ENCODE results near the gene FADD.

Gene FADD

DNA sequence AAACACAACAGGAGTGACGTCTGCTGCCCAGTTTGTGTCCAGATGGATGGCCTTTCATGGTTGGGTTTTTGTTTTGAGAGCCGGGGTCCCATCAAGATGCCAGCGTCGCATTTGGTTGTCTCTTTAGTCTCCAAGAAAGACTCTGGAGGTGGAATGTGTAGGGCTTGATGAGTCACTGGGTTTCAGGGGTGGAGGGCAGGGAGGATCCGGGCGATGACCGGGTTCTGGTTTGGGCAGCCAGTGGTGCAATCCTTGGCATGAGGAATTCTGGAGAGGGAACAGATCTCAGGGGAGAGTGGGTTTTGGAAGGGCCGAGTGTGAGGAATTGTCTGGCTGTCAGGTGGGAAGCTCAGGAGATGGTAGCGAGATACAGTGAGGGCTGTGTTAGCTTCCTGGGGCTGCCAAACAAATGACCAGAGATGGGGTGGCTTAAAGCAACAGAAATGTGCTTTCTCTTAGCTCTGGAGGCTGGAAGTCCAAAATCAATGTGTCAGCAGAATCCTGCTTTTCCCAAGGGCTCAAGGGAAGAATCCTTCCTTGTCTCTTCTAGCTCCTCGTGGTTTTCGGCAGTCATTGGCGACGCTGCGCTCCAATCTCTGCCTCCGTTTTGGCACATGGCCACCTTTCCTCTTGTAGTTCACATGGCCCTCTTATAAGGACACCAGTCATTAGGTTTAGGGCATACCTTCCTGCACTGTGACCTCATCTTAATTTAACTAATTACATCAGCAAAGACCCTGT is 41.0 kb downstream of the FADD start:
- Histone ChIP-seq H3K27me3 (replicated peaks; ENCODE audit: control insufficient read depth, insufficient read depth, low read length) (no peaks in the 10 kb centered on the region), H3K36me3 (ENCODE audit: control insufficient read depth, insufficient read depth, low read length) (no peaks in the 10 kb centered on the region), H3K4me3 (replicated peaks; ENCODE audit: low read depth, low read length) (no peak overlapping the region)
- no peak for DNase-seq (ENCODE audit: extremely low read depth, insufficient read length)
- no peak for TF ChIP-seq CTCF (IDR thresholded peaks at IDR 0.05; ENCODE audit: insufficient read depth, low read length, poor library complexity, severe bottlenecking)

GRCh38 chr11:70244698-70245097 is 41.6 kb downstream of the FADD start:
- TF ChIP-seq CTCF (IDR thresholded peaks at IDR 0.05; ENCODE audit: insufficient read depth, low read length, poor library complexity, severe bottlenecking): no peak
- DNase-seq (ENCODE audit: extremely low read depth, insufficient read length): no peak
- Histone ChIP-seq H3K36me3 (ENCODE audit: control insufficient read depth, insufficient read depth, low read length) (no peaks in the 10 kb centered on the region), H3K27me3 (replicated peaks; ENCODE audit: control insufficient read depth, insufficient read depth, low read length) (no peaks in the 10 kb centered on the region), H3K4me3 (replicated peaks; ENCODE audit: low read depth, low read length) (no peak overlapping the region)

- no peak for DNase-seq (ENCODE audit: extremely low read depth, insufficient read length)
- no peaks in the 10 kb centered on the region for H3K36me3 ChIP-seq (ENCODE audit: control insufficient read depth, insufficient read depth, low read length)
- TF ChIP-seq CTCF (IDR thresholded peaks at IDR 0.05; ENCODE audit: insufficient read depth, low read length, poor library complexity, severe bottlenecking): no peak
- H3K4me3 ChIP-seq (replicated peaks; ENCODE audit: low read depth, low read length): no peak overlapping the region
- no peaks in the 10 kb centered on the region; the same call in 1 of the 2 replicates for H3K27me3 ChIP-seq (replicated peaks; ENCODE audit: control insufficient read depth, insufficient read depth, low read length)
These were observed 43.1 kb downstream of the FADD start for GRCh38 chr11:70246196-70246595.

DNA sequence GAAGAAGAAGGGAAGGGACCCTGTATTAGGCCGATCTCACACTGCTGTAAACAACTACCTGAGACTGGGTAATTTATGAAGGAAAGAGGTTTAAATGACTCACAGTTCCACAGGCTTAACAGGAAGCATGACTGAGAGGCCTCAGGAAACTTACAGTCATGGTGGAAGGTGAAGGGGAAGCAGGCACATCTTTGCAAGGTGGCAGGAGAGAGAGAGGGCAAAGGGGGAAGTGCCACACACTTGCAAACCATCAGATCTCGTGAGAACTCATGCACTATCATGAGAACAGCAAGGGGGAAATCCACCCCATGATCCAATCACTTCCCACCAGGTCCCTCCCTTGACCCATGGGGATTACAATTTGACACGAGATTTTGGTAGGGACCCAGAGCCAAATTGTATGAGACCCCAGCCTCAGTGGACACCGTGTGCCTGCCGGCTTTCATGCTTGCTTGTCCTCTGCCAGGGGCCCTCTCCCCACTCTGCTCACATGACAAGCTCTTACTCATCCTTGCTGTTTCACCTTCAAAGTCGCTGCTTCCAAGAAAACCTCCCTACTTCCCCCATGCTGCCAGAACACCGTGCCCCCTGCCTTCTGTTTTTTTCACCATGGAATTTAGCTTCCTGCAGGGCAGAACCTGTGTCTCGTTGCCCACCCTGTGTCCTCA is 44.1 kb downstream of the FADD start:
- H3K36me3 ChIP-seq (ENCODE audit: control insufficient read depth, insufficient read depth, low read length): no peaks in the 10 kb centered on the region
- no peaks in the 10 kb centered on the region; the same call in 1 of the 2 replicates for H3K27me3 ChIP-seq (replicated peaks; ENCODE audit: control insufficient read depth, insufficient read depth, low read length)
- no peak for TF ChIP-seq CTCF (IDR thresholded peaks at IDR 0.05; ENCODE audit: insufficient read depth, low read length, poor library complexity, severe bottlenecking)
- no peak overlapping the region for H3K4me3 ChIP-seq (replicated peaks; ENCODE audit: low read depth, low read length)
- no peak for DNase-seq (ENCODE audit: extremely low read depth, insufficient read length)

GRCh38 chr11:70247710-70248072 is 44.6 kb downstream of the FADD start:
- Histone ChIP-seq H3K4me3 (replicated peaks; ENCODE audit: low read depth, low read length) (no peak overlapping the region), H3K36me3 (ENCODE audit: control insufficient read depth, insufficient read depth, low read length) (no peaks in the 10 kb centered on the region), H3K27me3 (replicated peaks; ENCODE audit: control insufficient read depth, insufficient read depth, low read length) (no peaks in the 10 kb centered on the region; the same call in 1 of the 2 replicates)
- no peak for DNase-seq (ENCODE audit: extremely low read depth, insufficient read length)
- no peak for TF ChIP-seq CTCF (IDR thresholded peaks at IDR 0.05; ENCODE audit: insufficient read depth, low read length, poor library complexity, severe bottlenecking)

Measured in GM06990 (cell line).